Measurements from ENCODE around the gene QPRT.
"Not testable (repeated sequence)": the region's sequence is repeated elsewhere in the genome, so short reads cannot be mapped to it uniquely, and the experiment has no call there.

QPRT gene

GRCh38 chr16:29678691-29679267 is at the start of gene QPRT:
TSS of gene QPRT (plus strand) at chr16:29679180. CDS start at chr16:29679198, 18 bp downstream.
- peak; percentile 82 for DNase-seq

- not testable (repeated sequence) for DNase-seq
Observed at GRCh38 chr16:29629318-29629717, 49.7 kb upstream of the QPRT start.

GRCh38 chr16:29631658-29632057 is 47.3 kb upstream of the QPRT start:
- DNase-seq: not testable (repeated sequence)

GRCh38 chr16:29635902-29636301 is 43.1 kb upstream of the QPRT start:
- DNase-seq: not testable (repeated sequence)

GRCh38 chr16:29636368-29636767 is 42.6 kb upstream of the QPRT start:
- DNase-seq: not testable (repeated sequence)

GRCh38 chr16:29638751-29639150 is 40.2 kb upstream of the QPRT start:
- not testable (repeated sequence) for DNase-seq

- DNase-seq: peak; percentile 85
Observed at GRCh38 chr16:29641561-29641960, 37.4 kb upstream of the QPRT start.

GRCh38 chr16:29643596-29643995 is 35.4 kb upstream of the QPRT start:
- peak; percentile 50 for DNase-seq

GRCh38 chr16:29644338-29644857 is 34.6 kb upstream of the QPRT start:
- DNase-seq: no peak

GRCh38 chr16:29644973-29645693 is 33.8 kb upstream of the QPRT start:
- DNase-seq: peak; percentile 64

GRCh38 chr16:29645694-29646187 is 33.2 kb upstream of the QPRT start:
- peak; percentile 91 for DNase-seq

GRCh38 chr16:29646947-29647346 is 32.0 kb upstream of the QPRT start:
- no peak for DNase-seq

GRCh38 chr16:29649588-29650494 is 29.1 kb upstream of the QPRT start:
- peak; percentile 58 for DNase-seq

GRCh38 chr16:29650771-29651170 is 28.2 kb upstream of the QPRT start:
- DNase-seq: no peak

- no peak for DNase-seq
Observed at GRCh38 chr16:29651774-29652349, 27.1 kb upstream of the QPRT start.

GRCh38 chr16:29653471-29653870 is 25.5 kb upstream of the QPRT start:
- peak; percentile 66 for DNase-seq

GRCh38 chr16:29653890-29654289 is 25.1 kb upstream of the QPRT start:
- DNase-seq: not testable (repeated sequence)

- no peak for DNase-seq
Observed at GRCh38 chr16:29656688-29657523, 22.1 kb upstream of the QPRT start.

- no peak for DNase-seq
Observed at GRCh38 chr16:29658705-29659104, 20.3 kb upstream of the QPRT start.

GRCh38 chr16:29662000-29662728 is 16.8 kb upstream of the QPRT start:
- no peak for DNase-seq

GRCh38 chr16:29662729-29663015 is 16.3 kb upstream of the QPRT start:
- DNase-seq: peak; percentile 93
